ENCODE results near the gene TDRD12.
"Not testable (repeated sequence)": the region's sequence is repeated elsewhere in the genome, so short reads cannot be mapped to it uniquely, and the experiment has no call there.

The TDRD12 gene

GRCh38 chr19:32812036-32812435 lies 92.5 kb downstream of the TDRD12 start:
- no peak for DNase-seq

- DNase-seq: no peak
Observed at GRCh38 chr19:32812571-32812970, 93.0 kb downstream of the TDRD12 start.

GRCh38 chr19:32813862-32814425 lies 94.4 kb downstream of the TDRD12 start:
- DNase-seq: no peak

GRCh38 chr19:32814624-32815023 lies 95.1 kb downstream of the TDRD12 start:
- DNase-seq: no peak

GRCh38 chr19:32816555-32817099 lies 97.1 kb downstream of the TDRD12 start:
- no peak for DNase-seq

GRCh38 chr19:32817569-32818476 lies 98.3 kb downstream of the TDRD12 start:
- no peak for DNase-seq

GRCh38 chr19:32818536-32818935 lies 99.0 kb downstream of the TDRD12 start:
- DNase-seq: no peak

- no peak for DNase-seq
Observed at GRCh38 chr19:32819419-32820400, 100.1 kb downstream of the TDRD12 start.

GRCh38 chr19:32822916-32823746 lies 103.6 kb downstream of the TDRD12 start:
- DNase-seq: no peak

GRCh38 chr19:32823747-32824102 lies 104.2 kb downstream of the TDRD12 start:
- DNase-seq: no peak

- no peak for DNase-seq
Observed at GRCh38 chr19:32824191-32824751, 104.7 kb downstream of the TDRD12 start.

- DNase-seq: no peak
Observed at GRCh38 chr19:32824916-32825608, 105.5 kb downstream of the TDRD12 start.

- DNase-seq: no peak
Observed at GRCh38 chr19:32828139-32828538, 108.6 kb downstream of the TDRD12 start.

- DNase-seq: no peak
Observed at GRCh38 chr19:32828643-32829344, 109.2 kb downstream of the TDRD12 start.

- DNase-seq: no peak
Observed at GRCh38 chr19:32829345-32829896, 109.9 kb downstream of the TDRD12 start.

GRCh38 chr19:32830231-32831014 lies 110.9 kb downstream of the TDRD12 start:
- peak; percentile 63 for DNase-seq

GRCh38 chr19:32831611-32832010 lies 112.0 kb downstream of the TDRD12 start:
- DNase-seq: no peak

- DNase-seq: not testable (repeated sequence)
Observed at GRCh38 chr19:32832094-32832493, 112.5 kb downstream of the TDRD12 start.

- DNase-seq: not testable (repeated sequence)
Observed at GRCh38 chr19:32832825-32833224, 113.3 kb downstream of the TDRD12 start.
